ENCODE results near the gene HOXB3.

The HOXB3 gene

DNA sequence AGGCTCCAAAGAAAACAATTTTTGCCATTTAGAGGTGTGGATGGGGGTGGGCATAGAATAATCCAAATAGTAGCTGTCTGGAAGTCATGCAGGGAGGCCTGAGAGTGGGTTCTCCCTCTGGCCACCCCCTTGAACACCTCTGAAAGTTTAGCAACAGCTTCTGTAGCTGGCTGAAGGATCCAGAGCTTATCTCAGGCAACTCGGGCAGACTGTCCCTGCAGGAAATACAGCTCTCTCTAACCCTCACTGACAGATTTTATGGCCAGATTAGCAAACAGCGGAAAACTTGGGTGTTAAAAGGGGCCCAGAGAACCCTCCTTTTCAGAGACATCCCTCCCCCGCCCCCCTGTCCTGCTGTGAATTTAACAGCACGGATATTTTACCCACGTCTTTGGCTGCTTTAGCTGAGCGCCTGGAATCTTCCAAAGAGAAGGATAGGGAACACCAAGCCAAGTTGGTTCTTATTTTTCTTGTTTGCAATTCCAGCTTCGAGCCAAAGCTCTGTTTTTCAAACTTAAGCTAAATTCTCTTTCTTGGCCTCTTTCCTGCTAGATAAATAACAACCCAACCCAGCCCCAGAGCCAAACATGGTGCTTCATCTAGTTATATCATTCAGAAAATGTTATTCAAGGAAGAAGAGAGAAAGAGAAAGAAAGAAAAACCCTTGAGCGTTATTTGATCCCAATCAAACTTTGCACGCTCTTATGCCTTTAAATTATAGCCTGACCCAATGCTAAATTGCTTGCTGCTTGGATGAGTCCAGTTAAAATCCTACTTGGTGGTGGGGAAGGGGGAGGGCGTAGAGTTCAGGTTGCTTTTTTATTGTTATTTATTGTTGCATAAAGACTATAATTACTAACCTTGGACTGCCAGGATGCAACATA is 42.9 kb downstream of the HOXB3 start (continued):
- TF ChIP-seq, protein P1, sequence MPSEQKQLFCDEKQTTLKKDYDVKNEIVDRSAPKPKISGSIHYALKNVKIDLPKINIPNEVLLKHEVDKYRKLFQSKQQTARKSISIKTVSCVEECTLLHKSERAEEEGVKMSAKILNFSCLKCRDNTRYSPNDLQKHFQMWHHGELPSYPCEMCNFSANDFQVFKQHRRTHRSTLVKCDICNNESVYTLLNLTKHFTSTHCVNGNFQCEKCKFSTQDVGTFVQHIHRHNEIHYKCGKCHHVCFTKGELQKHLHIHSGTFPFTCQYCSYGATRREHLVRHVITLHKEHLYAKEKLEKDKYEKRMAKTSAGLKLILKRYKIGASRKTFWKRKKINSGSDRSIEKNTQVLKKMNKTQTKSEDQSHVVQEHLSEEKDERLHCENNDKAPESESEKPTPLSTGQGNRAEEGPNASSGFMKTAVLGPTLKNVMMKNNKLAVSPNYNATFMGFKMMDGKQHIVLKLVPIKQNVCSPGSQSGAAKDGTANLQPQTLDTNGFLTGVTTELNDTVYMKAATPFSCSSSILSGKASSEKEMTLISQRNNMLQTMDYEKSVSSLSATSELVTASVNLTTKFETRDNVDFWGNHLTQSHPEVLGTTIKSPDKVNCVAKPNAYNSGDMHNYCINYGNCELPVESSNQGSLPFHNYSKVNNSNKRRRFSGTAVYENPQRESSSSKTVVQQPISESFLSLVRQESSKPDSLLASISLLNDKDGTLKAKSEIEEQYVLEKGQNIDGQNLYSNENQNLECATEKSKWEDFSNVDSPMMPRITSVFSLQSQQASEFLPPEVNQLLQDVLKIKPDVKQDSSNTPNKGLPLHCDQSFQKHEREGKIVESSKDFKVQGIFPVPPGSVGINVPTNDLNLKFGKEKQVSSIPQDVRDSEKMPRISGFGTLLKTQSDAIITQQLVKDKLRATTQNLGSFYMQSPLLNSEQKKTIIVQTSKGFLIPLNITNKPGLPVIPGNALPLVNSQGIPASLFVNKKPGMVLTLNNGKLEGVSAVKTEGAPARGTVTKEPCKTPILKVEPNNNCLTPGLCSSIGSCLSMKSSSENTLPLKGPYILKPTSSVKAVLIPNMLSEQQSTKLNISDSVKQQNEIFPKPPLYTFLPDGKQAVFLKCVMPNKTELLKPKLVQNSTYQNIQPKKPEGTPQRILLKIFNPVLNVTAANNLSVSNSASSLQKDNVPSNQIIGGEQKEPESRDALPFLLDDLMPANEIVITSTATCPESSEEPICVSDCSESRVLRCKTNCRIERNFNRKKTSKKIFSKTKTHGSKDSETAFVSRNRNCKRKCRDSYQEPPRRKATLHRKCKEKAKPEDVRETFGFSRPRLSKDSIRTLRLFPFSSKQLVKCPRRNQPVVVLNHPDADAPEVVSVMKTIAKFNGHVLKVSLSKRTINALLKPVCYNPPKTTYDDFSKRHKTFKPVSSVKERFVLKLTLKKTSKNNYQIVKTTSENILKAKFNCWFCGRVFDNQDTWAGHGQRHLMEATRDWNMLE (tag by site-specific recombination; conservative IDR thresholded peaks at IDR 0.05; ENCODE audit: low read depth), result no peak
- 0 out of 2 replicates have a peak, but pooled peaks have one; percentile 20 for TF ChIP-seq ZNF501 (tag by site-specific recombination; IDR thresholded peaks at IDR 0.05)
- no peak for TF ChIP-seq SCRT2 (tag by site-specific recombination; IDR thresholded peaks at IDR 0.05)
- TF ChIP-seq, protein P2, sequence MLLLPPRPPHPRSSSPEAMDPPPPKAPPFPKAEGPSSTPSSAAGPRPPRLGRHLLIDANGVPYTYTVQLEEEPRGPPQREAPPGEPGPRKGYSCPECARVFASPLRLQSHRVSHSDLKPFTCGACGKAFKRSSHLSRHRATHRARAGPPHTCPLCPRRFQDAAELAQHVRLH (tag by site-specific recombination; IDR thresholded peaks at IDR 0.05), result peak; percentile 26; the same call in 1 of the 2 replicates
- no peak for TF ChIP-seq ZNF37A (tag by site-specific recombination; IDR thresholded peaks at IDR 0.05)
- TF ChIP-seq OVOL3 (tag by site-specific recombination; IDR thresholded peaks at IDR 0.05), result peak; percentile 85
- no peak for TF ChIP-seq ZNF157 (tag by site-specific recombination; IDR thresholded peaks at IDR 0.05)
- TF ChIP-seq ZIC2 (tag by site-specific recombination; IDR thresholded peaks at IDR 0.05), result peak; percentile 83
- TF ChIP-seq KLF10 (tag by site-specific recombination; IDR thresholded peaks at IDR 0.05), result peak; percentile 70
- no peak for TF ChIP-seq ZNF555 (tag by site-specific recombination; conservative IDR thresholded peaks at IDR 0.05)
- no peak for TF ChIP-seq TRIM28 (IDR thresholded peaks at IDR 0.05; ENCODE audit: borderline replicate concordance, low read length)
- no peak for TF ChIP-seq ZNF529 (tag by site-specific recombination; IDR thresholded peaks at IDR 0.05; ENCODE audit: insufficient replicate concordance)
- no peak for TF ChIP-seq ZNF350 (tag by site-specific recombination; IDR thresholded peaks at IDR 0.05)
- no peak for TF ChIP-seq ZNF544 (tag by site-specific recombination; IDR thresholded peaks at IDR 0.05)
- TF ChIP-seq ZNF211 (tag by site-specific recombination; IDR thresholded peaks at IDR 0.05; ENCODE audit: low read depth), result no peak
- TF ChIP-seq HOXA7 (CRISPR knock-in tag; IDR thresholded peaks at IDR 0.05; ENCODE audit: borderline replicate concordance), result no peak
- peak; percentile 62 for TF ChIP-seq GLIS1 (tag by site-specific recombination; IDR thresholded peaks at IDR 0.05)
- peak; percentile 90; the same call in 1 of the 2 replicates for TF ChIP-seq ZNF561 (tag by site-specific recombination; IDR thresholded peaks at IDR 0.05; ENCODE audit: borderline replicate concordance)
- TF ChIP-seq SALL2 (tag by site-specific recombination; IDR thresholded peaks at IDR 0.05; ENCODE audit: borderline replicate concordance), result no peak
- peak; percentile 71 for TF ChIP-seq ZNF664 (tag by site-specific recombination; IDR thresholded peaks at IDR 0.05)
- peak; percentile 88 for TF ChIP-seq ZFP69B (tag by site-specific recombination; IDR thresholded peaks at IDR 0.05)
- TF ChIP-seq, protein P3, sequence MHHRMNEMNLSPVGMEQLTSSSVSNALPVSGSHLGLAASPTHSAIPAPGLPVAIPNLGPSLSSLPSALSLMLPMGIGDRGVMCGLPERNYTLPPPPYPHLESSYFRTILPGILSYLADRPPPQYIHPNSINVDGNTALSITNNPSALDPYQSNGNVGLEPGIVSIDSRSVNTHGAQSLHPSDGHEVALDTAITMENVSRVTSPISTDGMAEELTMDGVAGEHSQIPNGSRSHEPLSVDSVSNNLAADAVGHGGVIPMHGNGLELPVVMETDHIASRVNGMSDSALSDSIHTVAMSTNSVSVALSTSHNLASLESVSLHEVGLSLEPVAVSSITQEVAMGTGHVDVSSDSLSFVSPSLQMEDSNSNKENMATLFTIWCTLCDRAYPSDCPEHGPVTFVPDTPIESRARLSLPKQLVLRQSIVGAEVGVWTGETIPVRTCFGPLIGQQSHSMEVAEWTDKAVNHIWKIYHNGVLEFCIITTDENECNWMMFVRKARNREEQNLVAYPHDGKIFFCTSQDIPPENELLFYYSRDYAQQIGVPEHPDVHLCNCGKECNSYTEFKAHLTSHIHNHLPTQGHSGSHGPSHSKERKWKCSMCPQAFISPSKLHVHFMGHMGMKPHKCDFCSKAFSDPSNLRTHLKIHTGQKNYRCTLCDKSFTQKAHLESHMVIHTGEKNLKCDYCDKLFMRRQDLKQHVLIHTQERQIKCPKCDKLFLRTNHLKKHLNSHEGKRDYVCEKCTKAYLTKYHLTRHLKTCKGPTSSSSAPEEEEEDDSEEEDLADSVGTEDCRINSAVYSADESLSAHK (tag by site-specific recombination; IDR thresholded peaks at IDR 0.05), result peak; percentile 96
- no peak for TF ChIP-seq ZNF48 (tag by site-specific recombination; IDR thresholded peaks at IDR 0.05)
- TF ChIP-seq, protein P4, sequence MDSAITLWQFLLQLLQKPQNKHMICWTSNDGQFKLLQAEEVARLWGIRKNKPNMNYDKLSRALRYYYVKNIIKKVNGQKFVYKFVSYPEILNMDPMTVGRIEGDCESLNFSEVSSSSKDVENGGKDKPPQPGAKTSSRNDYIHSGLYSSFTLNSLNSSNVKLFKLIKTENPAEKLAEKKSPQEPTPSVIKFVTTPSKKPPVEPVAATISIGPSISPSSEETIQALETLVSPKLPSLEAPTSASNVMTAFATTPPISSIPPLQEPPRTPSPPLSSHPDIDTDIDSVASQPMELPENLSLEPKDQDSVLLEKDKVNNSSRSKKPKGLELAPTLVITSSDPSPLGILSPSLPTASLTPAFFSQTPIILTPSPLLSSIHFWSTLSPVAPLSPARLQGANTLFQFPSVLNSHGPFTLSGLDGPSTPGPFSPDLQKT (IDR thresholded peaks at IDR 0.05; ENCODE audit: borderline replicate concordance, low read depth, low read length), result no peak
- no peak; the same call in 1 of the 2 replicates for TF ChIP-seq ZNF146 (tag by site-specific recombination; IDR thresholded peaks at IDR 0.05)
- 0 out of 2 replicates have a peak, but pooled peaks have one; percentile 29 for TF ChIP-seq EGR2 (tag by site-specific recombination; IDR thresholded peaks at IDR 0.05; ENCODE audit: low read depth)
- TF ChIP-seq, protein P5, sequence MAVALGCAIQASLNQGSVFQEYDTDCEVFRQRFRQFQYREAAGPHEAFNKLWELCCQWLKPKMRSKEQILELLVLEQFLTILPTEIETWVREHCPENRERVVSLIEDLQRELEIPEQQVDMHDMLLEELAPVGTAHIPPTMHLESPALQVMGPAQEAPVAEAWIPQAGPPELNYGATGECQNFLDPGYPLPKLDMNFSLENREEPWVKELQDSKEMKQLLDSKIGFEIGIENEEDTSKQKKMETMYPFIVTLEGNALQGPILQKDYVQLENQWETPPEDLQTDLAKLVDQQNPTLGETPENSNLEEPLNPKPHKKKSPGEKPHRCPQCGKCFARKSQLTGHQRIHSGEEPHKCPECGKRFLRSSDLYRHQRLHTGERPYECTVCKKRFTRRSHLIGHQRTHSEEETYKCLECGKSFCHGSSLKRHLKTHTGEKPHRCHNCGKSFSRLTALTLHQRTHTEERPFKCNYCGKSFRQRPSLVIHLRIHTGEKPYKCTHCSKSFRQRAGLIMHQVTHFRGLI (tag by site-specific recombination; IDR thresholded peaks at IDR 0.05), result no peak
- TF ChIP-seq KLF8 (tag by site-specific recombination; IDR thresholded peaks at IDR 0.05), result peak; percentile 21; the same call in 1 of the 2 replicates
- TF ChIP-seq IKZF3 (tag by site-specific recombination; IDR thresholded peaks at IDR 0.05), result peak; percentile 96

All from HEK293 (cell line).